HS-5 (cell line): ENCODE measurements around the gene KIF23.
"Not testable (repeated sequence)": the region's sequence is repeated elsewhere in the genome, so short reads cannot be mapped to it uniquely, and the experiment has no call there.

Experiments
- DNase-seq: peaks from one replicate; pipeline ENCODE4 v3.0.0-alpha.2; 2012; ENCODE audit warnings: low read depth

KIF23 gene

DNA sequence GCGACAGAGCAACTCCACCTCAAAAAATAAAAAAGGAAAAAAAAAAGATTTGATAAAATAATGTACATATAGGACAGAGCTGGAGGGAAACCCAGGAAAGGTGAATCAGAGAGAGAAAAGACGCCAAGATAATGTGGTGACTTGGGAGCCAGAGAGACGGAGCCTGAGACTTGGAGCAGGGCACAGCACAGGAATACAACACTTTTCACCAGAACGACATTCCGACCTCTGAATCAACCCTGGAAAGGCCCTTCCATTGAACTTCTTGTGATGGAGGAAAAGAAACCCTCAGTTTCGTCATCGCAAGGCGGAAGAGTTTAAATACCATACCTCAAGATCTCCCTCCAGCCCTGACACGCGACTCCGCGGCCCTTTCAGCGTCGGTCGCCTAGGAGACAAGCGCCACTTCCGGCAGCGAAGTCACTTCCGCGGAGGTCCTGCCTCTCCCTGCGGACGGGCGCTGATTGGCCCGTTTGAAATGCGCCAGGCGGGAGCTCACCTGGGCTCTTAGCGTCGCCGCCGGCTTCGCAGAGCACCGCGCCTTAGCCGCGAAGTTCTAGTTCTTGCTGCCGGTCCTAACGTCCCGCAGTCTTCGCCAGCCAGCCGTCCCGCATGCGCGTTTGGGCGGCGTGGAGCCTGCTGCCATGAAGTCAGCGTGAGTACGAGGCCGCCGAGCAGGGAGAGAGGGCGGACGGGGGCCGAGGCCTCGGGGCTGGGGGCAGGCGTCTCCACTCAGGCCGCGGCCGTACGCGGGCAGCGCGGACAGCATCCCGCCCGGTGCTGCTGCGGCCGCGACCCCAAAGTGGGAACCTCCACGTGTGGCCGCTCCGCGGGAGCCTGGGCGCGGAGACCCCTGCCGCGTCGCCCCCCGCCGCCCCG lies at the start of gene KIF23:
Gene KIF23, plus strand, starts transcription at position 528 of the 879 bp plus-strand sequence. Its CDS starts 117 bp downstream, at position 645.
- peak; percentile 70 for DNase-seq

DNA sequence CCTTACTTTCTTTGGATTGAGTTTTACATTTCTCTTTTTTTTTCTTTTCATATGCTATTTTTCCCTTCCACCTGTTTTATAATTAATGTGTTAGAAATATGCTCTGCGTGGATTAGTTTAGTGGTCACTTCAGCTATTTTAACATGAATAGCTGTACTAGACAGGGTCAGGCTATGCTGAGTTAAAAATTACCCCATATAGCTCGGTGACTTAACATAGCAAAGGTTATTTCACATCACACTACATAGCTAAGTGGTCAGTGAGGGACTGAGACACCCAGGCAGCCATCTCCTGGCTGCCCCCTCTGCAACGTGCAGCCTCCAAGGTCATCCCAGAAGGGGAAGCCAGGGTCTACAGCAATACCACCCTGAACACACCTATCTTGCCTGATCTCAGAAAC lies 46.9 kb upstream of the KIF23 start:
- DNase-seq = no peak

DNA sequence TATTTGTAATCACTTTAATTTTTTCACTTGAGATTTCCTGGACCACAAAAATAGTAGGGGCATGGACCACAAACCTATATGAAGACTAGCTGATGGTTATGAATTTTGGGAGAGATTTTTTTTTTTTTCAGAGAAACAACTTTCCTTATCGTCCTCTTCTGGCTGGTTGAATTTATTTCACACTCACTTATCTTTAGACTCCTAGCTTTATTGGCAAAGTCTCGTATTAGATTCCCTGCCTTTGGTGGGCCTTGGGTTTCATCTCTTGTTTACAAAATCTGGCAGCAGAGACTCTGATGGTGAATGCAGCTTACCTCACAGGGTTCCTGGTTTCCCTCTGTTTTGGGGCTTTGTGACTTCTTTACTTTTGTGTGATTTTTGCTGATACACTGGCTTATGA lies 44.5 kb upstream of the KIF23 start:
- DNase-seq = no peak

DNA sequence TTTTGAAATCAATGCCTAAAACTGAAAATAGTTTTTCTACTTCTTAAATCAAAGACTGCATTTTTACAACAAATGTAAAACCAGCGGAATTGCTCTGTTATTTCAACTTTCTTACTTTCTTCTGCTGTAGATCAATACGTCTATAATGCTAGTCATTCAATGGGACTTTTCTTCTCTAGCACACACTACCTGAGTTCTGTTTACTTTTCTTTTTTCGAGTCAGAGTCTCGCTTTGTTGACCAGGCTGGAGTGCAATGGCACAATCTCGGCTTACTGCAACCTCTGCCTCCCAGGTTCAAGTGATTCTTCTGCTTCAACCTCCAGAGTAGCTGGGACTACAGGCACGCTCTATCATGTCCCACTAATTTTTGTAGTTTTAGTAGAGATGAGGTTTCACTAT lies 40.7 kb upstream of the KIF23 start:
- DNase-seq = no peak

DNA sequence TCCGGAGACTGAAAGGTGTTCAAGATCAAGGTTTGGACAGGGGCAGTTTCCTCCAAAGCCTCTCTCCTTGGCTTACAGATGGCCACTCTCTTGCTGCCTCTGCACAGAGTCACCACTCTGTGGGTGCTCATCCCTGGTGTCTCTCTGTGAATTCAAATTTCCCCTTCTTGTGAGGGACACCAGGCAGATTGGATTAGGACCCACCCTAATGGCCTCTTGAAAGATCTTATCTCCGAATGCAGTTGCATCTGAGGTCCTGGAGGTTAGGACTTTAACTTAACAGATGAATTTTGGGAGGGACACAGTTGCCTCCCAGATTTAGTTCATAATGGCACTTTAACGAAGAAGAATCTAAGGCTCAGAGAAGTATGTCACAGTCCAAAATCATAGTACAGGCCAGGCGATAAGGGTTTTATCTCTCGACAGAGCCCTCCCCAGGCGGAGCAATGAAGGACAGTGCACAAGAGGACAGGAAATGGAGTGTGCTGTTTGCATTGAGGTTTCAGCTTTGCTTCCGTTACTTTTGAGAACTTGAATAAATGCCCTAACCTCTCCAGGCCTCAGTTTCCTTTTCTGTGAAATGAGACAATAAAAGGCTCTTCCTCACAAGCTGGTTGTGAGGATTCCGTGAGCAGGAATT lies 38.9 kb upstream of the KIF23 start:
- DNase-seq = no peak

DNA sequence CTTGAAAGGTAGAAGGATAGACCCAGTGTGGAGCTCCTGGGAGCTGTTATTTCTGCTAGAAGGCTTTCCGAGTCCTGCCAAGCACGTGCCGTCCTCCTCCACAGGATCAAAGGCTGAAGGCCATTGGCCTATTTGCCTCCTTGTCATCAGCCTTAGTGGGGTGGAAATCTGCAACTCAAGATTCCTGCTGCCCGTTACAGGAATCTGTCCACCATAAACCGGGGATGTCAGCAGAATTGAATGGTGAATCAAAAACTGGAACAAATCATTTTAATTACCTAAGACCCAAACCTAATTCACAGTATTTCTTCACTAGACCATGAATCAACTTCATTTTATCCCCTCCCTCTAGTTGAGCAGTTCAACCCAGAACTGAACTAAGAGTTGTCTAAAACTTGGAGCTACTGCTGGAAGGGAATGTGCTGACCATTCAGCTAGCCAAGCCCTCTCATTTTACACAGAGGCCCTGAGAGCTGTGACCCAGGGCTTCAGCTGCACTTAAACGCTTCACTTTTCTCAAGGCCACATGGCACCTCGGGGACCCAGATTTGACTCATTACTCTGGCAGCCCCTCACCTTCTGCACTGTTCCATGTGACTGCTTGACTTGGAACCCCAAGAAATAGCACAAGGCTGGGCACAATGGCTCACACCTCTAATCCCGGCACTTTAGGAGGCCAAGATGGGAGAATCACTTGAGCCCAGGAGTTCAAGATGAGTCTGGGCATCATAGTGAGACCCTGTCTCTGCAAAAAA lies 36.8 kb upstream of the KIF23 start:
- DNase-seq = no peak

DNA sequence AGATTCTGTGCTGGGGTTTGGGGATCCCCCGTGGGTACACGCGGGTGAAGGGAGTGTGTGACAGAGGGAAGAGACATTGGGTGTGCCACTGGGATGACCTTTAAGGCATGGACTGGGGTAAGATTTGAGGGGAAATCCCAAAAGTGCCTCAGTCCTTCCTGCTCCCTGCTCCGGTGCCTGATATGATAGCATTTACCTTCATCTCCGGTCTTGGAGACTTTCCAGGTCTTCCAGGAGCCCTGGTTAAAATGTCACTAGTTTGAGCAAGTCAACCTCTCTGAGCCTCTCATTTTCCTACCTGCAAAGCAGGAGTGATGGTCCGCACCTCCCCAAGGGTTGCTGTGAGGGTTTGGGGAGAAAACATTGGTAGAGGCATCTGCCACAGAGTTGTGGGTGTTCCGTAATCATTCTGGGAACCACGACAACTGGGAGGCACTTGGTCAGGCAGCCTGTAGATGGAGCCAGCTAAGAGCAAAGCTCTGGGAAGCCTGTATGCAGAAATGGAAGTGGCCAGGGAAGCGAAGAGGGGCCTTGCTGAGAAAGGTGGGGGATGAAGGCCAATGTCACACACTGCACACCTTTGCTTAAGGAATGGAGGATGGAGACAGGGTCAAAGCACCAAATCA lies 33.9 kb upstream of the KIF23 start:
- DNase-seq = no peak

DNA sequence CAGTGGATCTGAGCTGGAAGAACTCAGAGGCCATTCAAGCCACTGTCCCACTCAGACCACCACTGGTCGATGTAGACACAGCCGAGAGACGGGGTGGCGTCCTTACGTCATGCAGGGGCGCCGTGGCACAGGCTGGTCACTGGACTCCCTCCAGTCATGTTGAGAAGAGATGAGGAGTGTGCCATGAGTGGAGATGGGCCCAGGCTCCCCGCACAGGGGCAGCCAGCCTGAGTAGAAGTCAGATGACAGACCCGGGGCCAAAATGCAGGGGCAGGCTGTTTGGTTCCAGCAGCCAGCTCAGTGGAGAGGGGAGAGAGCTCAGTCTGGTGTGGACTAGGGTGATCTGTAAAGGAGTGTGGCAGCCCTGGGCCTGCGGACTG lies 33.4 kb upstream of the KIF23 start:
- DNase-seq = no peak

DNA sequence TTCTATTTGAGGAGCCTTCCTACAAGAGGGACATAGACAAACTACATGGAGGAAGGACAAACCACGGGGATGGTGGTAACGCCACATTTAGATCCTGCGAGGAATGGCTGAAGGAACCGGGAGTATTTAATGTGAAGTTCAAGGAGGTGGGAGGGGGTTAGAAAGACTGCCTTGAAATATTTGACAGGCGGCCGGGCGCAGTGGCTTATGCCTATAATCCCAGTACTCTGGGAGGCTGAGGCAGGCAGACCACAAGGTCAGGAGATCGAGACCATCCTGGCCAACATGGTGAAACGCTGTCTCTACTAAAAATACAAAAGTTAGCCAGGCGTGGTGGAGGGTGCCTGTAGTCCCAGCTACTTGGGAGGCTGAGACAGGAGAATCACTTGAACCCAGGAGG lies 32.0 kb upstream of the KIF23 start:
- DNase-seq = not testable (repeated sequence)

DNA sequence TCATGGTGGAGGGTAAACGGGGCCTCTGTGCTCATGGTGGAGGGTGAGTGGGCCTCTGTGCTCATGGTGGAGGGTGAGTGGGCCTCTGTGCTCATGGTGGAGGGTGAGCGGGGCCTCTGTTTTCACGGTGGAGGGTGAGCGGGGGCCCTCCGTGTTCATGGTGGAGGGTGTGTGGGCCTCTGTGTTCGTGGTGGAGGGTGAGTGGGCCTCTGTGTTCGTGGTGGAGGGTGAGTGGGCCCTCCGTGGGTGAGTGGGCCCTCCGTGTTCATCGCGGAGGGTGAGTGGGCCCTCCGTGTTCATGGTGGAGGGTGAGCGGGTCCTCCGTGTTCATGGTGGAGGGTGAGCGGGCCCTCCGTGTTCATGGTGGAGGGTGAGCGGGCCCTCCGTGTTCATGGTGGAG lies 30.1 kb upstream of the KIF23 start:
- DNase-seq = not testable (repeated sequence)

DNA sequence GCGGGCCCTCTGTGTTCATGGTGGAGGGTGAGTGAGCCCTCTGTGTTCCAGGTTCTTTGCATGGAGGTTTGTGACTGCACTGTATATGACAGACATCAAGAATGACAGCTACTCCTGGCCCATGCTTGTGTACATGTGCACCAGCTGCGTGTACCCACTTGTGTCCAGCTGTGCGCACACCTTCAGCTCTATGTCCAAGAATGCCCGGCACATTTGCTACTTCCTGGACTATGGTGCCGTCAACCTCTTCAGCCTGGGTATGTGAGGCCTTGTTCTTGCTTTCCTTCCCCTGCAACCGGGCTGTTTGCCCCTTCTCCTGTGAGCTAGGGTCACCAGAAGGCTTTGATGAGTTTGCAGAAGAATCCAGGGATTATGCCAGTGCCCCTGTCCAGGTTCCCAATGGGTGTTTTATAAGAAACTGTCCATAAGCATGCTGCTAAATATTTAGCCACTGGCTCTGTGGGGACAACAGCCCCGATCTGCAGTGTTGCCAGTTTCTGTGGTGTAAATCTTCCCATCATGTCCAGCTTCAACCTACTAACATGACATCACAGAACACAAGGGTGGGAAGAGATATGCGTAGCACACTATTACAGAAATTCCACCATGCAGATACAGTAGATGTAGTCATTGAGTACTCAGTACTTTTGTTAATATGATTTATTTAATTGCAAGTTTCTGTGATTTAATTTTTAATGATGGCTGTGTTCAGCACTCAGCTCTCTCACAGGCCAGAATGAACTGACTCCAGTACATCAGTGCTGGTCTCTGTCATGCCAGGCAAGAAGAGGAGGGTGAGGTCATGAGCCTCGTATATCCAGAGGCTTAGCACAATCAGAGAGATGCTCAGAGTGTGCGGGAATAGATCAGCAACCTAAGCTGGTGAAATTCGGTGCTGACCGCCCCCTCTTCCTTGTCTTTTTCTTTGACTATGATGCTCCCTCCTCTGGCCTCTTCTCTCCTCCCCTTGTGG lies 29.2 kb upstream of the KIF23 start:
- no peak for DNase-seq

DNA sequence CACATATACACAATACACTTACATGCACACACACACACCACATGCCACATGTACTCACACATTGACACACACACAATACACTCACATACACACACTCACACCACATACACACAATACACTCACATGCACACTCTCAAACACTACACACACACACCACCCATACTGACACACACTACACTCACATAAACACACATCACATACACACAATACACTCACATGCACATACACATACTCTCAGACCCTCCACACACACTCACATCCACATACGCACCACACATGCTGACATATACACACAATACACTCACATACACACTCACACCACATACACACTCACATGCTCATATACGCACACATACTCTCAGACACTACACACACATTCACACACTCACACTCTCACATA lies 28.3 kb upstream of the KIF23 start:
- DNase-seq = no peak

DNA sequence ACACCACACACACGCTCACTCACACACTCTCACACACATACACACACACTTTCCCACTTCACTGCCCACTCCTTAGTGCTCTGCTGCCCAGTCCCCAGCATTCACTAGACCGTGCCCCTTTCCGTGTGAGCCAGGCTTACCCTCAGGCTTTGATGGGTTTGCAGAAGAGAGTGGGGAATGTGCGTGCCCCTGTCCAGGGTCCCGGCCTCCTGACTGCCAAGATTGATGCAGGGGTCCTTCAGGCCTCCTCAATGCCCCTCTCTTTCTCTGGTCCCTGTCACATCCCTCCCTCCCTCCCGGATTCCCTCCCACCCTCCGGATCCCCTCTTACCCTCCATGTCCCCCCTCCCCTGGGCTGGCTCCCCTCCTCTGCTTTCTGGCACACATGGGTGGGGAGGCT lies 27.9 kb upstream of the KIF23 start:
- DNase-seq = no peak

DNA sequence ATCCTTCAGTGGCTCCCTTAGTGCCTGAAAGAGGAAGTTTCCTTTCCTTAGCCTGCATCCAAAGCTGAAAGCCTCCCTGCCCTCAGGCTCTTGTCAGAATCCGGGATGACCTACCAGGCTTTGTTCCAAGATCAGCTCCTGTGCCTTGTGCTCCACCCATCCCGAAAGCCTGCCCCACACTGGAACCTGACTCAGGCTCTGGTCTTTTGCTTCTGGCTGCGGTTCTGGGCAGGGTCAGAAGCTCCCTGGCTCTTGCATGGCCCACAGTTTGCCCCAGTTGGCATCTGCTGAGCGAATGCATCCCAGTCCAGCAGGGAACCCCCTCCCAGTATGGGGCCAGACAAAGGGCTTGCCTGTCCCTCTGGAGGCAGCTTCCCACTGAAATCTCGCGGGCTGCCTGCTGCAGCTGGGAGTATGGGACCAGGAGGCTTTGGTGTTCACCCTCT lies 25.9 kb upstream of the KIF23 start:
- no peak for DNase-seq

DNA sequence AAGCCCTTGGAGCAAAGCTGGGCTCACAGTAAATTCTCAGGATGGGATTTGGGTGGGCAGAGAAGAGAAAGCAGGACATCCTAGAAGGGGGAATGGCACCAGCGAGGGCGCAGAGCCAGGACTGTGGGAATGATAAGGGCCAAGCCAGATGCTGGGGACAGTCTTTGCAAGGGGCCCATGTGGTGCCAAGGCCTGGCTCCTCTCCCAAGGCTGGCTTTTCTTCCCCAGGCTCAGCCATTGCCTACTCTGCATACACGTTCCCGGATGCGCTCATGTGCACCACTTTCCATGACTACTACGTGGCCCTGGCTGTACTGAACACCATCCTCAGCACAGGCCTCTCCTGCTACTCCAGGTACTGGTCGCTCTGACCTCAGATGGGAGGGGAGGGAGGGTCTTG lies 24.7 kb upstream of the KIF23 start:
- no peak for DNase-seq

DNA sequence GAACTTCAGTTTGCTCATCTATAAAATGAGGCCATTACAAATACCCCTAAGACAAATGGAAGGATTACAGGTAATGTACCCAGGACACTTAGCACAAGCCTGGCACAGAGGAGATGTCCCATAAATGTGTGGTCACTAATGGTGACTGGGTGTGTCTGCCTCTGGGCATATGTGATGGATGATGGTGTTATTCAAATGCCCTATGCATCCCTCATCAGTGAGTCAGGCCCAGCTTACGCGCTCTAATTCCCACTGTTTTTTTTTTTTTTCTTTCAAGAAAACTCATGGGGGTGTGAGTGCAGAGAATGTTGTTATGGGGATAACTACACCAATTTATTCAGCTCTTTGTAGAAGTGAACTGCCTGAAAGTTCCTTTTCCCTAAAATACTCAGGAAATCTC lies 23.6 kb upstream of the KIF23 start:
- no peak for DNase-seq

DNA sequence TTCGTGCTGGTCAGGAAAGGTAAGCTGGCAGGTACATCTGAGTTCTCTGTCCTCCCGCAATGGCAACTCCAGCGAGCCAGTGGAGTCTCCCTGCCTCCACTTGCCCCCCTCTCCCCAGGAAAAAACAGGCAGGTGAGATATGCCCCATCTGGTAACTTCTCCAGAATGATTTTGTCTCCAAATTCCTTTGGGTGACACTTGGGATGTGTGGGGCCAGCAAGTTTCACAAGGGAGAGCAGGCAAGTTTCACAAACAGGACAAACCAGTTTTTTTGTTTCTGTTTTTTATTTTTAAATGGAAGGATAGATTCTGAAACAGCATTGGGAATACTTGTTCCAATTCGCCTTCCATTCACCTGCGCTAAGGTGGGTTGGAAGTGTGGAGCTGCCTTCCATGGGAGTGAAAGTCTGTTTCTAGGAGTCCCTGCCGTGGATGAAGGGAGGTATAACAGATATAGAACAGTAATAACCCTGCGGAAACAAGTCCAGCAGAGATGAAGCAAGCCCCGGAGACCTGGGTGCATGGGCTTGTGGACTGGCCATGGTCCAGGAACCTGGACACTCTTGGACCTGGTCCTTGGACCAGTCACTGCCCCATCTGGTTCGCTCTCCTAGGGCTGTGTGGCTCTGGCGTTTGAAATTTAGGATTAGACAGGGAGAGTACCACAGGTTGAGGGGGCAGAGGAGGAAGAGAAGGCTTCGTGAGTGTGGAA lies 22.9 kb upstream of the KIF23 start:
- DNase-seq = no peak

DNA sequence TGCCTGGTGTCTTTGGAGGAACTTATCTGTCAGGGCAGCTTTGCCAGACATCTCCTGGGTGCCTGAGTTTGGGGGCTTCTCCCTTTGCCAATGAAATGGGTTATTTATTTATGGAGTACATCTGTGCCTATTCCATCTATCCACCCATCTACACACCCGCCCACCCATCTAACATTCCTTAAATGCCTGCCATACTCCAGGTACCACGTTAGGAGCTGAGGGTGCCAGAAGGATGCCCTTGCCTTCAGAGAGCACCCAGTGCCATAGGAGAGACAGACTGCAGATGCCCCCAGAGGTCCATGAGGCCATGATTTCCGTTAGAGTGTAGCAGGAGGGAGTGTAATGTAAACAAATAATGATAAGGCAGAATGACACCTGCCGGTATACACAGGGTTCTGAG lies 21.8 kb upstream of the KIF23 start:
- DNase-seq = no peak

DNA sequence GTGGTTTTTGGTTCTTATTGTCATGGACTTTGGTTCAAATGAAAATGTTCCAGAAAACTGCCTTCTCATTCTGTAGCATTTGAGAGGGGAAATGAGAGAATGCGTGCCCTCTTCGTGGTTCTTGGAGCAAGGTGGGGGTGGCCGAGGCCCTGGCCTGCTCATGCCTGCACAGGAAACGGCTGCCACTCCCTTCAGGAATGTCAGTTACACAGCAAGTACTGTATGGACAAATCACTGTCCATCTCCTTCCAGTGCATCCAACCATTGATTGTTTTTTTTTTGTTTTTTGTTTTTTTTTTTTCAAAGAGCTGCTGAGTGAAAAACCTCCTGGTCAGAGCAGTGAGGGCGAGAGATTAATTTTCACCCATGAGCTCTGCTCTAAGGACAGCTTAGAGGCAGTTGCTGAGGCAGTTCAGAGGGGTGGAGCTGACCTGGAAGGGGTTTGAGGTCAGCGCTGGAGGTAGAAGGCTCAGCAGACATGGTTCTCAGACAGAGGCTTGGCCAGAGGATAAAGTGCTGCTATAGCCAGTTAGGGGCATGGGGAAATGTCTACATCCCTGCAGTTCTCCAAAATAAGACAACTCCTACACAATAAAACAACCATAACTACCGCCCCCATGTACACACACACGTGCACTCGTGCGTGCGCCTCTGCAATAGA lies 20.2 kb upstream of the KIF23 start:
- no peak for DNase-seq
